Measurements from ENCODE around the gene GSTT4. TPM values are rescaled to one million over a fixed set of nuclear protein-coding genes. Genes with fewer than 3 reads are reported as not detected.

Gene GSTT4
- total RNA-seq, result not detected

GRCh38 chr22:24005201-24005600 is at the start of gene GSTT4:
GSTT4 (minus strand) TSS chr22:24005453; CDS start chr22:24005356, 97 bp downstream.

GRCh38 chr22:23979557-23980240 is 25.6 kb downstream of the GSTT4 start, which contains the start of gene GSTT2:
GSTT2 (plus strand) TSS chr22:23980134.

GRCh38 chr22:23974345-23974744 is 30.9 kb downstream of the GSTT4 start, which contains the start of gene DDT:
DDT (minus strand) TSS chr22:23974441; CDS start chr22:23974414, 27 bp downstream.

GRCh38 chr22:23966568-23966967 is 38.7 kb downstream of the GSTT4 start, which contains the start of gene DDTL:
DDTL (plus strand) TSS chr22:23966888; CDS start chr22:23966915, 27 bp downstream.

GRCh38 chr22:23961084-23961771 is 44.0 kb downstream of the GSTT4 start, which contains the start of gene GSTT2B:
GSTT2B (minus strand) TSS chr22:23961195; CDS start chr22:23961131, 64 bp downstream.

Other genes starting within 250 kb of the GSTT4 start
- 0.88 TPM for gene C22orf15, start 242.5 kb downstream of the GSTT4 start, total RNA-seq
- 4.8 TPM for gene CHCHD10, start 237.5 kb downstream of the GSTT4 start, total RNA-seq
- 13.6 TPM for gene MMP11, start 232.6 kb downstream of the GSTT4 start, total RNA-seq
- gene SMARCB1, start 218.5 kb downstream of the GSTT4 start, total RNA-seq, result 61.6 TPM
- gene DERL3, start 166.4 kb downstream of the GSTT4 start, total RNA-seq, result 1.2 TPM
- 33.2 TPM for gene SLC2A11, start 147.6 kb downstream of the GSTT4 start, total RNA-seq
- gene MIF, start 111.1 kb downstream of the GSTT4 start, total RNA-seq, result 98.0 TPM
- 2.8 TPM for gene GSTT2B, start 44.3 kb downstream of the GSTT4 start, total RNA-seq
- gene DDTL, start 38.6 kb downstream of the GSTT4 start, total RNA-seq, result not detected
- 44.5 TPM for gene DDT, start 31.0 kb downstream of the GSTT4 start, total RNA-seq
- not detected for gene GSTT2, start 25.3 kb downstream of the GSTT4 start, total RNA-seq
- 71.1 TPM for gene CABIN1, start 5.9 kb upstream of the GSTT4 start, total RNA-seq
- gene SUSD2, start 176.0 kb upstream of the GSTT4 start, total RNA-seq, result 2.6 TPM
- 13.2 TPM for gene GGT5, start 239.6 kb upstream of the GSTT4 start, total RNA-seq

All from camera-type eye (tissue), 1 donor.